Neuronal stem cell (in vitro differentiated cells): ENCODE measurements around the gene CDH2.
A peak's percentile ranks its signal among the peaks of the same experiment; 100 is the strongest.

Experiments
- DNase-seq: peaks from one replicate; pipeline ENCODE4 v3.0.0-alpha.2; 2013; ENCODE audit warnings: low spot score
- H2AFZ ChIP-seq: one replicate; pipeline ENCODE4 v1.6.1; 2013; ENCODE audit warnings: mild to moderate bottlenecking, low read length, inconsistent platforms
- H2AK5ac ChIP-seq: 2 replicates; pipeline ENCODE4 v1.6.1; 2013; ENCODE audit warnings: low read depth, mild to moderate bottlenecking, inconsistent platforms, low read length, moderate library complexity, mixed read lengths
- H2BK120ac ChIP-seq: 2 replicates; pipeline ENCODE4 v1.6.1; 2013; ENCODE audit warnings: low read depth, mild to moderate bottlenecking, inconsistent platforms, low read length, moderate library complexity, mixed read lengths
- H2BK12ac ChIP-seq: one replicate; pipeline ENCODE4 v1.6.1; 2013; ENCODE audit warnings: low read length, inconsistent platforms
- H2BK15ac ChIP-seq: 2 replicates; pipeline ENCODE4 v1.6.1; 2013; ENCODE audit warnings: mild to moderate bottlenecking, low read length, inconsistent platforms, mixed read lengths
- H2BK5ac ChIP-seq: one replicate; pipeline ENCODE4 v1.6.1; 2013; ENCODE audit warnings: inconsistent platforms, mild to moderate bottlenecking, low read length, moderate library complexity
- H3K14ac ChIP-seq: one replicate; pipeline ENCODE4 v1.6.1; 2013; ENCODE audit warnings: low read length, inconsistent platforms
- H3K18ac ChIP-seq: 2 replicates; pipeline ENCODE4 v1.6.1; 2013; ENCODE audit warnings: low read length, inconsistent platforms
- H3K23ac ChIP-seq: 2 replicates; pipeline ENCODE4 v1.6.1; 2013; ENCODE audit warnings: low read depth, mild to moderate bottlenecking, mixed read lengths, low read length, inconsistent platforms; ENCODE audit not compliant: poor library complexity
- H3K27ac ChIP-seq: replicated peaks from 3 replicates; pipeline ENCODE4 v1.5.1; 2013; ENCODE audit warnings: low read length, inconsistent platforms
- H3K27me3 ChIP-seq, 3 experiments: 2 replicates each; pipeline ENCODE4 v1.6.1; 2013; ENCODE audit warnings: low read length in 3 of 3, mild to moderate bottlenecking in 2 of 3, inconsistent platforms in 1 of 3, low read depth in 1 of 3, mixed read lengths in 1 of 3, moderate library complexity in 1 of 3; ENCODE audit not compliant: control insufficient read depth in 3 of 3, insufficient read depth in 3 of 3
- H3K36me3 ChIP-seq, 2 donors: replicated peaks in 1 of 2; 2 replicates each; pipeline ENCODE4 v1.6.1; 2013; ENCODE audit warnings: low read length in 2 of 2; ENCODE audit not compliant: control insufficient read depth in 2 of 2, insufficient read depth in 2 of 2
- H3K4ac ChIP-seq: 2 replicates; pipeline ENCODE4 v1.6.1; 2013; ENCODE audit warnings: inconsistent platforms, mild to moderate bottlenecking, low read length, moderate library complexity
- H3K4me1 ChIP-seq, 2 donors: 1 replicate in 1 of 2; 2 replicates in 1 of 2; pipeline ENCODE4 v1.6.1; 2013; ENCODE audit warnings: low read length in 2 of 2, low read depth in 1 of 2; ENCODE audit not compliant: control insufficient read depth in 2 of 2, insufficient read depth in 1 of 2
- H3K4me2 ChIP-seq: one replicate; pipeline ENCODE4 v1.6.1; 2013; ENCODE audit warnings: mild to moderate bottlenecking, low read length, inconsistent platforms; ENCODE audit not compliant: insufficient read depth, poor library complexity, severe bottlenecking
- H3K4me3 ChIP-seq, 2 donors: 2 replicates each; pipeline ENCODE4 v1.5.1; 2013; ENCODE audit warnings: low read length in 2 of 2, mild to moderate bottlenecking in 2 of 2, inconsistent platforms in 1 of 2, moderate library complexity in 1 of 2
- H3K79me1 ChIP-seq: one replicate; pipeline ENCODE4 v1.6.1; 2013; ENCODE audit warnings: low read depth, mild to moderate bottlenecking, inconsistent platforms, low read length, moderate library complexity
- H3K9ac ChIP-seq: one replicate; pipeline ENCODE4 v1.6.1; 2013; ENCODE audit warnings: mild to moderate bottlenecking, low read depth, low read length, inconsistent platforms; ENCODE audit not compliant: poor library complexity
- H3K9me3 ChIP-seq, 2 donors: replicated peaks in 1 of 2; 2 replicates each; pipeline versions ENCODE3 to v1.6.1; 2013; ENCODE audit warnings: low read length in 2 of 2, mild to moderate bottlenecking in 2 of 2, inconsistent platforms in 1 of 2, low read depth in 1 of 2, mixed read lengths in 1 of 2, moderate library complexity in 1 of 2; ENCODE audit not compliant: control insufficient read depth in 2 of 2, insufficient read depth in 1 of 2
- H4K8ac ChIP-seq: one replicate; pipeline ENCODE4 v1.6.1; 2013; ENCODE audit warnings: low read depth, mild to moderate bottlenecking, inconsistent platforms, low read length, moderate library complexity
- H4K91ac ChIP-seq: one replicate; pipeline ENCODE4 v1.6.1; 2013; ENCODE audit warnings: low read length, low read depth, mild to moderate bottlenecking, inconsistent platforms; ENCODE audit not compliant: poor library complexity
- WGBS, 2 donors: extraction: QIAGEN DNeasy Blood & Tissue Kit; methylation state at CpG; one replicate each; pipeline ENCODE4 v1.1.7; 2013; ENCODE audit warnings: missing lambda C conversion rate in 2 of 2, mixed read lengths in 1 of 2; ENCODE audit not compliant: insufficient read length in 2 of 2, insufficient replicate concordance in 1 of 2; ENCODE audit errors: extremely low coverage in 2 of 2; 5-methylcytosine and 5-hydroxymethylcytosine counted together

The CDH2 gene

DNA sequence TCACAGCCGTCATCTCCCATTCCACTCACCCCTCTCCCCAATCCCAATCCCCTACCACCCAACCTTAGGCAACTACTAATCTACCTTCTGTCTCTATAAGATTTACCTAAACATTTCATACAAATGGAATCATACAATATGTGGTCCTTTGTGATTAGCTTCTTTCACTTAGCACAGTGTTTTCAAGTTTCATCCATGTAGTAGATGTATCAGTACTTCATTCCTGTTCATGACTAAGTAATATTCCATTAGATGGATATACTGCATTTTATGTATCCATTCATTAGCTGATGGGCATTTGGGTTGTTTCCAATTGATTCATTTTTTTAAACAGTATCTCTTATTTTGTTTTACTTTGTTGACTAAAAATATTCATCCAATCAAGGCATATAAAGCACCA lies 109.6 kb downstream of the CDH2 start:
- Histone ChIP-seq H3K79me1 (peaks cover 5% of the 10 kb centered on the region), H3K36me3 (peaks cover 3 to 25% of the 10 kb centered on the region in 2 donors), H3K9me3 (peaks cover 0 to 8% of the 10 kb centered on the region in 2 donors), H4K91ac (no peak overlapping the region), H2BK15ac (no peak overlapping the region), H3K14ac (no peak overlapping the region), H4K8ac (no peak overlapping the region), H3K27me3 (no peaks in the 10 kb centered on the region), H3K27ac (no peak overlapping the region), H3K18ac (no peak overlapping the region), H2BK5ac (no peak overlapping the region), H2AK5ac (no peak overlapping the region), H3K9ac (no peak overlapping the region), H3K4ac (no peak overlapping the region), H3K4me3 (no peak overlapping the region), H3K4me2 (no peak overlapping the region), H2BK12ac (no peak overlapping the region), H3K4me1 (peaks cover 20 to 23% of the 10 kb centered on the region in 2 donors), H2BK120ac (no peak overlapping the region), H2AFZ (no peak overlapping the region), H3K23ac (no peak overlapping the region)
- 100% methylated on average over 1 of the region's 1 CpG; no CpG with 5 or more reads in 1 of the 2 donors for WGBS, 2 donors
- DNase-seq = no peak

DNA sequence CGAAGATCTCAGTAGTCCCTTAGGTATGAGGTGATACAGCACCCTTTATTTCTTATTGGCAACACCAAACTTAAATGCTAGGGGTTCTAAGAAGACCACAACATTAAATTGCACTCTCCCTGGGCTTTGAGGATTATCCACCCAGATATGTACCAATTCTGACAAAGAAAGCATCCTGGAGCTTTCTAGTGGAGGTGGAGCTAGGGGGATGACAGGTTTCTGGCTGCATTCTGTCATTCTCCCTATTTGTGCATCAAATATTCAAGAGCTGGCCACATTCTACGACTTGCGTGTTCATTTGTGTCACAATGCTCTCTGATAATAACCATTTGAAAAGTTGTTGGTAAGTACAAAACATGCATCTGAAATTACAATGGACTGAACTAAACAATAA lies 111.1 kb downstream of the CDH2 start:
- no peak overlapping the region for H2BK120ac ChIP-seq
- H4K91ac ChIP-seq = no peak overlapping the region
- peaks cover 3 to 29% of the 10 kb centered on the region in 2 donors for H3K36me3 ChIP-seq
- no peak overlapping the region for H2AK5ac ChIP-seq
- no peak overlapping the region for H4K8ac ChIP-seq
- peak overlapping the region; percentile 60 for H3K27ac ChIP-seq
- H3K23ac ChIP-seq = no peak overlapping the region
- no peak overlapping the region for H3K18ac ChIP-seq
- no peak overlapping the region for H3K4me3 ChIP-seq
- H3K9ac ChIP-seq = no peak overlapping the region
- no peak overlapping the region for H3K4me2 ChIP-seq
- H3K9me3 ChIP-seq = peaks cover 0 to 24% of the 10 kb centered on the region in 2 donors
- no peaks in the 10 kb centered on the region for H3K27me3 ChIP-seq
- no peak overlapping the region for H2BK15ac ChIP-seq
- H2AFZ ChIP-seq = no peak overlapping the region
- H2BK12ac ChIP-seq = no peak overlapping the region
- no CpG with 5 or more reads among the region's 3 CpGs for WGBS, 2 donors
- H3K4me1 ChIP-seq = peaks cover 16% of the 10 kb centered on the region in 2 donors
- peaks cover 9% of the 10 kb centered on the region for H3K79me1 ChIP-seq
- H3K4ac ChIP-seq = no peak overlapping the region
- H2BK5ac ChIP-seq = no peak overlapping the region
- H3K14ac ChIP-seq = no peak overlapping the region
- DNase-seq = no peak

DNA sequence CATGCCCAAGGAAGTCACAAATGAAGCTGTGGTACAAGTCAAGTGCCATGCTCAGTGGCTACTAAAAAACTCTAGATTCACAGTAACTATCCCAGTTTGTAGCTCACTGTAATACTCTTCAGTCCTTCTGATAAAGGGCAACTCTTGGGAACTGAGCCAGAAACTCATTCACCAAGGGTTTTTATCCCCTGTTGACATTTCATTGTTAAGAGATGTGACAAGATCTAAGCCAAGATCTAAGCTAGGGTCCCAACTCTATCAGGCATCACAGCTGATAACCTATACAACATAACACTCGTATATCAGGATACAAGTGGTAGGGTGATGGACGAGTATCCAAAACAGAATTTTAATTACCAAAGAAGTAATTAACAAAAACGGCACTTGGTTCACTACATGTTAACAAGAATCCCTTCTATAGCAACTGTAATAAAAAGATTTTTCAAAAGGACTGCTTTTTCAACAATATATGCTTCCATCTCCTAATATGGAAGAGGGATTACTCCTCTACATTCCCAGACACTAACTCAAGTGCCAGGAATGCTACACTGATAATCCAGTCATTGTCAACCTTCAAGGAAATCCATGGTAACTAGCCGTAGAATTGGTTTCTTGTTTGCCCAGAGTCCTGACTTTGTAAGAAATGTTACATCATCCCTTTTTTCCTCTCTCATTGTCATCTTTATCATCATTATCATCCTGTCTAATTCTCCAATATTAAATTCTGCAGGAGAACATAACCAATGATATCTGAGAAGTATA lies 111.7 kb downstream of the CDH2 start:
- no CpG with 5 or more reads among the region's 4 CpGs for WGBS, 2 donors
- Histone ChIP-seq H3K79me1 (peaks cover 6% of the 10 kb centered on the region), H3K9me3 (peaks cover 0 to 25% of the 10 kb centered on the region in 2 donors), H3K36me3 (peaks cover under 1 to 25% of the 10 kb centered on the region in 2 donors), H3K4me1 (peaks cover 12 to 16% of the 10 kb centered on the region in 2 donors), H2AFZ (no peak overlapping the region), H3K4me3 (no peak overlapping the region), H3K27ac (no peak overlapping the region), H2BK15ac (no peak overlapping the region), H3K4me2 (no peak overlapping the region), H3K23ac (no peak overlapping the region), H3K4ac (no peak overlapping the region), H3K27me3 (no peaks in the 10 kb centered on the region), H2BK120ac (no peak overlapping the region), H2AK5ac (no peak overlapping the region), H3K18ac (no peak overlapping the region), H2BK5ac (no peak overlapping the region), H4K8ac (no peak overlapping the region), H4K91ac (no peak overlapping the region), H2BK12ac (no peak overlapping the region), H3K14ac (no peak overlapping the region), H3K9ac (no peak overlapping the region)
- peak; percentile 38 for DNase-seq

- Histone ChIP-seq H4K91ac (no peak overlapping the region), H3K9me3 (peaks cover 0 to 25% of the 10 kb centered on the region in 2 donors), H2BK15ac (no peak overlapping the region), H3K27ac (no peak overlapping the region), H3K18ac (no peak overlapping the region), H3K14ac (no peak overlapping the region), H2BK5ac (no peak overlapping the region), H3K4ac (no peak overlapping the region), H3K9ac (no peak overlapping the region), H2AFZ (no peak overlapping the region), H2BK12ac (no peak overlapping the region), H2AK5ac (no peak overlapping the region), H3K27me3 (no peaks in the 10 kb centered on the region), H2BK120ac (no peak overlapping the region), H3K23ac (no peak overlapping the region), H4K8ac (no peak overlapping the region), H3K4me2 (no peak overlapping the region), H3K36me3 (peaks cover 0 to 17% of the 10 kb centered on the region in 2 donors), H3K4me1 (peaks cover 12 to 16% of the 10 kb centered on the region in 2 donors), H3K79me1 (peaks cover 6% of the 10 kb centered on the region), H3K4me3 (no peak overlapping the region)
- DNase-seq = no peak
- WGBS, 2 donors = no CpG with 5 or more reads among the region's 2 CpGs
These were observed 113.0 kb downstream of the CDH2 start for GRCh38 chr18:28063926-28064325.
